ENCODE measurements around the gene CAPN14.

CAPN14 gene, protein sequence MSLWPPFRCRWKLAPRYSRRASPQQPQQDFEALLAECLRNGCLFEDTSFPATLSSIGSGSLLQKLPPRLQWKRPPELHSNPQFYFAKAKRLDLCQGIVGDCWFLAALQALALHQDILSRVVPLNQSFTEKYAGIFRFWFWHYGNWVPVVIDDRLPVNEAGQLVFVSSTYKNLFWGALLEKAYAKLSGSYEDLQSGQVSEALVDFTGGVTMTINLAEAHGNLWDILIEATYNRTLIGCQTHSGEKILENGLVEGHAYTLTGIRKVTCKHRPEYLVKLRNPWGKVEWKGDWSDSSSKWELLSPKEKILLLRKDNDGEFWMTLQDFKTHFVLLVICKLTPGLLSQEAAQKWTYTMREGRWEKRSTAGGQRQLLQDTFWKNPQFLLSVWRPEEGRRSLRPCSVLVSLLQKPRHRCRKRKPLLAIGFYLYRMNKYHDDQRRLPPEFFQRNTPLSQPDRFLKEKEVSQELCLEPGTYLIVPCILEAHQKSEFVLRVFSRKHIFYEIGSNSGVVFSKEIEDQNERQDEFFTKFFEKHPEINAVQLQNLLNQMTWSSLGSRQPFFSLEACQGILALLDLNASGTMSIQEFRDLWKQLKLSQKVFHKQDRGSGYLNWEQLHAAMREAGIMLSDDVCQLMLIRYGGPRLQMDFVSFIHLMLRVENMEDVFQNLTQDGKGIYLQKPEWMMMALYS

DNA sequence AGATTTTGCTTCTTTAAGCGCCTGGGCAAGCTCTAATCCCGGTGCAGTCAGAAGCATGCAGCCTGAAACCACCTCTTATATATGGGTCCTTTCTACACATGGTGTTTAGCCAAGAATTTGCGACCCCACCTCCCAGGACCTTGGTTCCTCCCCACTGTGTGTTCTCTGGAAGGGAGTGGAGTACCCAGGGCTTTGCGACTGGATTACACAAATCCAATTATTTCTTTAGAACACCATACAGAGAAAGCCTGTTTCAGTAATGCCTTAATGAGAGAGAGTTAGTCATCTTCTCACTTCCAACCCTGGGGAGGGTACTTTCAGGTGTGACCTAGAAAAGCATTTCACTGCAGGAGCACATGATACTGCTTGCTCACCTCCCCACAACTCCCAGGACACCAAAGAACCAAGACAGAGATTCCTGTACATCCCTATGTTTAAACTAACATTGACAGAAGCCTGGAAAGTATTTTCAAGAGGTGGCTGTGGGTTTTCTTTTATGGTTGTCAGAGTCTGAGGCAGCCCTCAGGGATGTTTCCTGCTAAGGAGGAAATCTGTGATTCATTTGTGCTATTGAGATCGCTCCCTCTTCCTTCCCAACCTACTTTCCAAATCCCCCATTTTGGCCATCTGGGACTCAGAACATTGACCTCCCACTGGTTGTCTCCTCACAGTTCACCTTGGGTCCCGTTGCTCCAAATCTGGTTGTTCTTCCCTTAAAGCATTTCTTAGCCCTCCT is at the start of gene CAPN14:
CAPN14 (minus strand) TSS at position 51 of the 736 bp plus-strand sequence. CDS start 12,068 bp downstream, outside the sequence.
- DNase-seq (ENCODE audit: low read depth, low spot score): no peak
- H3K4me3 ChIP-seq (ENCODE audit: low read depth, low read length): no peak within 1 kb of the TSS
- TF ChIP-seq, protein P1, sequence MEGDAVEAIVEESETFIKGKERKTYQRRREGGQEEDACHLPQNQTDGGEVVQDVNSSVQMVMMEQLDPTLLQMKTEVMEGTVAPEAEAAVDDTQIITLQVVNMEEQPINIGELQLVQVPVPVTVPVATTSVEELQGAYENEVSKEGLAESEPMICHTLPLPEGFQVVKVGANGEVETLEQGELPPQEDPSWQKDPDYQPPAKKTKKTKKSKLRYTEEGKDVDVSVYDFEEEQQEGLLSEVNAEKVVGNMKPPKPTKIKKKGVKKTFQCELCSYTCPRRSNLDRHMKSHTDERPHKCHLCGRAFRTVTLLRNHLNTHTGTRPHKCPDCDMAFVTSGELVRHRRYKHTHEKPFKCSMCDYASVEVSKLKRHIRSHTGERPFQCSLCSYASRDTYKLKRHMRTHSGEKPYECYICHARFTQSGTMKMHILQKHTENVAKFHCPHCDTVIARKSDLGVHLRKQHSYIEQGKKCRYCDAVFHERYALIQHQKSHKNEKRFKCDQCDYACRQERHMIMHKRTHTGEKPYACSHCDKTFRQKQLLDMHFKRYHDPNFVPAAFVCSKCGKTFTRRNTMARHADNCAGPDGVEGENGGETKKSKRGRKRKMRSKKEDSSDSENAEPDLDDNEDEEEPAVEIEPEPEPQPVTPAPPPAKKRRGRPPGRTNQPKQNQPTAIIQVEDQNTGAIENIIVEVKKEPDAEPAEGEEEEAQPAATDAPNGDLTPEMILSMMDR (IDR thresholded peaks at IDR 0.05; ENCODE audit: insufficient read depth, low read length, missing control alignments): no peak
- CTCF ChIA-PET: interaction anchor here (0.7 to 1.2 kb wide), 3 partner anchors 14 to 116 kb away, joined by 3 read pairs; partner anchors contain the start of gene EHD3
- POLR2A ChIA-PET: no interaction called here

DNA sequence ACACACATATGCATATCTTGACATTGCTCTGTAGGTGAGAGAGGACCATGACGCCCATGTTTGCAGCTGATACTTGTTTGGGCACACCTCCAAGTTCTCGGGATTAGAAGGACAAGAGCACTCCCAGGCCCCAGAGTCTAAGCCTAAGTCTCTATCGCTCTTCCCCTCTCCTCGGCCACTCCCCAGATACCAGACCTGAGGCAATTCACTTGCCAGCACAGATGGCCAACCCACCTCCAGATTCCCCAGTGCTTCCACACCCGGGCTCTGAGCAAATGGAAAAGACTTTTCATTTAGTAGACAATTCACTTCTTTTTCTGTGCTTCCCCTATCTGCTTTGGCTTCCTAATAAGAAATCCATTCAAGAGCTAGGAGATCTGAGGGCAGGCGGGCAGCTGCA is 49.5 kb upstream of the CAPN14 start:
- CTCF ChIA-PET: interaction anchor here (2.2 kb wide), 1 partner anchor 33 kb away, joined by 7 read pairs; the partner anchor contains the start of gene EHD3
- no peak for DNase-seq (ENCODE audit: low read depth, low spot score)
- no peak overlapping the region for H3K4me3 ChIP-seq (ENCODE audit: low read depth, low read length)
- POLR2A ChIA-PET: no interaction called here
- TF ChIP-seq, protein P1 (IDR thresholded peaks at IDR 0.05; ENCODE audit: insufficient read depth, low read length, missing control alignments): no peak

DNA sequence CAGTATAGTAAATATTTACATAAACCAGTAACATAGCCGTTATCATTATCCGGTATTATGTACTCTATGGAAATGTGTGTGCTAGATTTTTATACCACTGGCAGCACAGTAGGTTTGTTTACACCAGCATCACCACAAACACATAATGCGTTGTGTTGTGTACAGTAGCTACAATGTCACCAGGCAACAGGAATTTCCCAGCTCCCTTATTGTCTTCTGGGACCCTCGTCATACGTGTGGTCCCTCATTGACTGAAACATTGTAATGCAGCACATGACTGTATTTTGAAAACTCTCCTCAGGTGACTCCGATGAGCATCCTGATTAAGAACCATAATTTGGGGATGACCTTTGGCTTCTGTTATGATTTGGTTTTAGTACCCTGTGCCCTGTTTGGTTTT is 47.9 kb upstream of the CAPN14 start:
- H3K4me3 ChIP-seq (ENCODE audit: low read depth, low read length): no peak overlapping the region
- CTCF ChIA-PET: interaction anchor here (1.4 to 2.2 kb wide), 3 partner anchors 32 to 69 kb away, joined by 3 to 7 read pairs (median 5); partner anchors contain the start of gene EHD3
- DNase-seq (ENCODE audit: low read depth, low spot score): no peak
- POLR2A ChIA-PET: no interaction called here
- TF ChIP-seq, protein P1 (IDR thresholded peaks at IDR 0.05; ENCODE audit: insufficient read depth, low read length, missing control alignments): no peak

DNA sequence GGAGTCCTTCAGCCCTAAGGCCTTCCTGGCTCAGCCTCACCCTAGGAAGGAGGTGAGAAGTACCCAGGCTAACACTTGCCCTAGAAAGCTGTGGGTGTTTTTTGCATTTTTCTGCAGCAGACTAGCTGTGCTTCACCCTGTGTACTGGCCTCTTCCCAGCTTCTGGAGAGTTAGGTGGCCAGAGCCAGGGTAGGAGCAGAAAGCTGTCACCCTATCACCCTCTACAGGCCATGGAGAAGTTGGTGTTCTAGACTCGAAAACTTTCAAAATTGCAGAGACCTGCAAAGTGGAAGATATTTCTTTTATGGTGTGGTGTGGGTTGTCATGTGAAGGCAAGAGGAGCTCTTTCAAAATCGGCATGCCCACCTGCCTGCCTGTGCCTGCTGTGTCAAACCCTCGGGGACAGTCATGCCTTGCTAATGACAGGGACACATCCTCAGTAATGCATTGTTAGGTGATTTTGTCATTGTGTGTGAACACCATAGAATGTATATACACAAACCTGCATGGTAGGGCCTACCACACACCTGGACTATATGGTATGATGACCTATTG is 46.4 kb upstream of the CAPN14 start:
- ChIA-PET POLR2A (no interaction called here), CTCF (interaction anchor here (1.4 to 1.5 kb wide), 2 partner anchors 22 to 71 kb away, joined by 3 read pairs; no protein-coding TSS in a partner anchor)
- TF ChIP-seq, protein P1 (IDR thresholded peaks at IDR 0.05; ENCODE audit: insufficient read depth, low read length, missing control alignments): no peak
- no peak overlapping the region for H3K4me3 ChIP-seq (ENCODE audit: low read depth, low read length)
- DNase-seq (ENCODE audit: low read depth, low spot score): no peak

DNA sequence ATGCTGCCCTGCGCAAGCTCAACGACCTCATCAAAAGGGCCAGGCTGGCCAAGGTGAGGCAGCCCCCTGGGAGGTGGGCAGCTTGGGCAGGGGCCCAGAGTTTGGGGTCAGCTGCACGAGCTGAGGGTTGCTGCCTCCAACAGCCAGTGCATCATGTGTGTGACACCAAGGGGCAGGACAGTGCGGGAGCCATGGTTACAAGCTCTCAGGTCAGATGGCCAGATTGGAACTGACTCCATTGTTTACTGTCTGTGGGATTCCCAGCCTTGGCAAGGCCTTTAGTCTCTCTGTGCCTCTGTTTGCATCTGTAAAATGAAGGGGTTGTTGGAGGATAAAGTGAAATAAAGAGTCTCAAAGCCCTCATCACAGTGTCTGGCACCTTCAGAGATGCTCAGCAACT is 43.6 kb upstream of the CAPN14 start:
- ChIA-PET CTCF (no interaction called here), POLR2A (interaction anchor here (1.1 kb wide), 1 partner anchor 9 kb away, joined by 3 read pairs; no protein-coding TSS in a partner anchor)

More for the DNA sequence above, 43.6 kb upstream of the CAPN14 start:
- H3K4me3 ChIP-seq (ENCODE audit: low read depth, low read length): no peak overlapping the region
- DNase-seq (ENCODE audit: low read depth, low spot score): no peak
- TF ChIP-seq, protein P1 (IDR thresholded peaks at IDR 0.05; ENCODE audit: insufficient read depth, low read length, missing control alignments): no peak
